ENCODE results near the gene ZNF662.

The ZNF662 gene

GRCh38 chr3:42875325-42876151, 30.4 kb upstream of the ZNF662 start, which contains the start of gene CYP8B1:
TSS of gene CYP8B1 (minus strand) at chr3:42875879. CDS start at chr3:42875816, 63 bp downstream.
- no peak for DNase-seq
- H3K4me3 Mint-ChIP-seq: no peak within 1 kb of the TSS
- no peaks in the 10 kb centered on the region for H3K36me3 Mint-ChIP-seq (ENCODE audit: low read depth)
- H3K27ac Mint-ChIP-seq: no peak within 1 kb of the TSS
- H3K27me3 Mint-ChIP-seq (ENCODE audit: low read depth, poor library complexity): peaks cover 53% of the 10 kb centered on the region
- no peak for TF ChIP-seq CTCF (IDR thresholded peaks at IDR 0.05)
- no peaks in the 10 kb centered on the region for H3K9me3 Mint-ChIP-seq
- peaks cover 8% of the 10 kb centered on the region for H3K4me1 Mint-ChIP-seq

GRCh38 chr3:42876401-42876800, 29.5 kb upstream of the ZNF662 start:
- Mint-ChIP-seq H3K27me3 (ENCODE audit: low read depth, poor library complexity) (peaks cover 59% of the 10 kb centered on the region), H3K36me3 (ENCODE audit: low read depth) (no peaks in the 10 kb centered on the region), H3K4me1 (peaks cover 13% of the 10 kb centered on the region), H3K4me3 (no peak overlapping the region), H3K27ac (no peak overlapping the region), H3K9me3 (no peaks in the 10 kb centered on the region)
- TF ChIP-seq CTCF (IDR thresholded peaks at IDR 0.05): no peak
- no peak for DNase-seq

GRCh38 chr3:42876940-42877720, 28.8 kb upstream of the ZNF662 start:
- no peak overlapping the region for H3K27ac Mint-ChIP-seq
- H3K27me3 Mint-ChIP-seq (ENCODE audit: low read depth, poor library complexity): peaks cover 59% of the 10 kb centered on the region
- no peaks in the 10 kb centered on the region for H3K36me3 Mint-ChIP-seq (ENCODE audit: low read depth)
- no peak for DNase-seq
- no peaks in the 10 kb centered on the region for H3K9me3 Mint-ChIP-seq
- H3K4me1 Mint-ChIP-seq: peaks cover 16% of the 10 kb centered on the region
- no peak overlapping the region for H3K4me3 Mint-ChIP-seq
- no peak for TF ChIP-seq CTCF (IDR thresholded peaks at IDR 0.05)

- H3K4me1 Mint-ChIP-seq: peaks cover 9% of the 10 kb centered on the region
- TF ChIP-seq CTCF (IDR thresholded peaks at IDR 0.05): no peak
- H3K27ac Mint-ChIP-seq: no peak overlapping the region
- no peak overlapping the region for H3K4me3 Mint-ChIP-seq
- H3K36me3 Mint-ChIP-seq (ENCODE audit: low read depth): no peaks in the 10 kb centered on the region
- no peak for DNase-seq
- H3K9me3 Mint-ChIP-seq: no peaks in the 10 kb centered on the region
- H3K27me3 Mint-ChIP-seq (ENCODE audit: low read depth, poor library complexity): peaks cover 58% of the 10 kb centered on the region
Measured at GRCh38 chr3:42877881-42878280, 28.1 kb upstream of the ZNF662 start.

- Mint-ChIP-seq H3K27me3 (ENCODE audit: low read depth, poor library complexity) (peaks cover 44% of the 10 kb centered on the region), H3K9me3 (no peaks in the 10 kb centered on the region), H3K36me3 (ENCODE audit: low read depth) (no peaks in the 10 kb centered on the region), H3K4me1 (peaks cover 9% of the 10 kb centered on the region), H3K27ac (no peak overlapping the region), H3K4me3 (peak overlapping the region; percentile 84)
- no peak for TF ChIP-seq CTCF (IDR thresholded peaks at IDR 0.05)
- no peak for DNase-seq
Measured at GRCh38 chr3:42880183-42880582, 25.8 kb upstream of the ZNF662 start.

Measured in nephron progenitor cell (in vitro differentiated cells).